Activated CD4-positive, alpha-beta T cell treated with anti-CD3 and anti-CD28 coated beads, Interleukin-2, amount 50 U/mL, for 16 hours (primary cell): ENCODE data around the gene MAP2.

ENCODE experiments used
- DNase-seq: peaks from one replicate; pipeline ENCODE4 v3.0.0-alpha.2; 2020

MAP2 gene

DNA sequence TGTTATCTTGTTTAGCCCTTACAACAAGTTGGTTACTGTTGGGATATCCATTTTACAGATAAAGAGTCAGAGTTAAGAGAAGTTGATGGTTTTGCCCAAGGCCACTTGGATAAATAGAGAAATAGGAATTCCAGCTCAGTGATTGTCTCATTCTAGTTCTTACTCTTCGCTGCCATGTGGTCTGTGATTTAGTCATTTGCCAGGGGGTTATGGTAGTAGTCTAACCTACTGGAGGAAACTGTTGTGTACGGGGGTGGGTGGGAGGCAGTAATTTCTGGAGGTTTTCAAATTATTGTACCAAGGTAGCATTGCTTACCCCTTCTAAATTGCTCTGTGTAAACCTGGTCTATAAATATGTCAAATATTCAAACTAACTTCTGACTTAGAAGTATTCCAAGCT is 110.4 kb downstream of the MAP2 start:
- DNase-seq: no peak

DNA sequence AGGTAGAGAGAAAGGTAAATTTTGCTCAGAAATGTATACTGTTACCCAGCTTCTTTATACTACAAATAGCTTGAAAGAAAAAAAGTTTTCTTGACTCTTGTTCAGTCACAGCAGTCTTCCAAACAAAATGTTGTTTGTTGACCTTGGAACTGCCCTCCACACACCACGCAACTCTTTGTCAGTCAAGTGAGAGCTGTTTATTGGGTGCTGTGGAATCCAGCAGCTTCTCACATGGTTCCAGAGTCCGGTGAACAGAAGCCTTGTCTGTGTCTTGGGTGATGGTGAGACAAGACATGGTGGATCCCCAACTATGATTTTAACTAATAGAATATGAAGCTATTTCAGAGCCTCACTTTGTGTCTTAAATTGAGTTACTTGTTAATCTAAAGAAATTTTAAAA is 112.5 kb downstream of the MAP2 start:
- DNase-seq: no peak

DNA sequence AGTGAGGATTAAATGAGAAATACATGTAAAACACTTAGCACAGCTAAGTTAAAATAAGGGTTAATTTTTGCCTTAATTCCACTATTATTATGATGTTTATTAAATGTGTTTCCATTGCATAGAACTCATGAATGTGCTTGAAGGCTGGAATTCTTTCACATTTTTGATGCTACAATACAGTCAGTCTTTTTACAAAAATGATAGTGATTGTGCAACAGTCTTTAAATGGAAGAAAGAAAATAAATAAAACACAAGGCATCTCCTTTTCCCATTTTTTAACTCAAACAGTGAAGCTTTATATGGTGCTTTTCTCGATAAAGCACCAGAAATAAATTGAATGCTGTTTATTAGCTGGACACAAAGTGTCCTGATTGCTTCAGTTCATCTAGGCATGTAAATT is 123.9 kb downstream of the MAP2 start:
- no peak for DNase-seq

DNA sequence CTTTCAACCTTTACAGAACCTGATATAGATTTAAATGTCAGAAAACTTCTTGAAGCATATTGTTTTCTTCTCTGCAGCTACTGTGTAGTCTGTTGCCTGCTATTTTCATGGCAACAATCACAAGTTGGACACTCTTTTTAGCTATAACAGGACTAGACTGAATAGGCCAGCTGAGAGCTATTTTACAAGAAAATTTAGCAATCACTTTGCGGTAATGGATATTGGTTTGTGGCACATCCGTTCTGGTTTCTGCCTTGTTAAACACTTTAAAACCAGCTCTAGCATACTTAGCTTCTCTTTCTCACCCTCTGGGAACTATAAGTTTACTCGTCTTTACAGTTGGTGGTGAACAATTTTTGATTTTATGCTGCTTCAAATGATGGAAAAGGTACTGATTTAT is 125.7 kb downstream of the MAP2 start:
- no peak for DNase-seq

DNA sequence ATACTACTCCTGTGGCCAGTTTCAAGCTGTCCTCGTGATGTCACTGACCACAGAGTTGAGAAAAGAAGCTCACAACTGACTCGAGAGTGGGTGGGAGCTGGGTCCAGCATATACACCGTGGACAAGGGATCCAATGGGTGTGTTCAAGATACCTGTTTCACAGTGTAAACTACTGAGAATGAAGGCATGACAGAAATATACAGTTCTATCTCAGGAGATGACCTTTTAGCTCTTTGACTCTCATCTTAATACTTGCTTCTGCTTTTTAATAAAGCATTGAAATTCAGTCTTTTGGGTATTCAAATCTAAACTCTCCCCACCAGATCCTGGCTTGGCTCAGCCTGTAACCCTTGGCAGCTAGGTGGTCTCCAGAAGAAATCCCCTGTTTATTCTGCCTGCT is 130.1 kb downstream of the MAP2 start:
- no peak for DNase-seq

DNA sequence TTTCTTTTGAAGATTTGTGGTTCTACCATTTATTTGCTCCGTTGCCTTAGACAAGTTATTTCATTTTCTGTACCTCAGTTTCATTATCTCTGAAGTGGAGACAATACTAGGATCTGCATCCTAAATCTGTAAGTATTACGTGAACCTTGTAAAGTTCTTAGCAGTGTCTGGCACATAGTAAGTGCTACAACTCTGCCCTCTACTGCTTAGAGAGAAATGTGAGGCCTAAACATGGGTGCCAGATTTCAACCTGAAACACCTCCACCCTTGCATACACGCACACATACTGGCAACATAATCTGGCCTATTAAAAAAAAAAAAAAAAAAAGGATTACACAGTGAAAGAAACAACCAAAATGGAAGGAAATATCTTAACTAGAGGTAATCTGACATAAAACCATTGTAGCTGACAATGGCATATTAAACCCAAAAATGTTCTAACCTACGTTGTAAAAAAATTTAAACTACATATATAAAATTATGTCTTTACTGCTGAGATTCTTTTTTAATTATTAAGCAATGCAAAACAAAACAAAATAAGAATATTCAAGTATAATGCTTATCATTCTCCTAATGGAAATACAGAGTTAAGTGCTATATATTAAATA is 132.6 kb downstream of the MAP2 start:
- no peak for DNase-seq

GRCh38 chr2:209560911-209561310 is 137.1 kb downstream of the MAP2 start:
- DNase-seq: no peak

DNA sequence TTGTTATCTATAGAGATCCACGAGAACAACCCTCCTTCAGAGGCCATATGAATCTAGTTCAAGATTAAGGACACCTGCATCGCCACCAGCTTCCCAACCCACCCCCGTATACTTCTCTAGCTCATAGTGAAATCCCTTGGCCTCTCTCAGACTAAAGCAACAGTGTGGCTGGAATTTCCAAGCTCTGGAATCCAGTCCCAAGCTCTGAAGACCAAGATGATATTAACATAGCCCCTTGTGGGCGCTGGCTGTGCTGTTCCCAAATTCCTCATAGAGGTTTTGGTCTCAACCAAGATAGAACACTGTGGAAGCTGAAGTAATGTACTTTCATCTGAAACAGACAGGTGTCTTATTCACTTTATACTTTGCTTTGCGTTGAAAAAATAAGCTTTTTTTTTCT is 139.6 kb downstream of the MAP2 start:
- no peak for DNase-seq

DNA sequence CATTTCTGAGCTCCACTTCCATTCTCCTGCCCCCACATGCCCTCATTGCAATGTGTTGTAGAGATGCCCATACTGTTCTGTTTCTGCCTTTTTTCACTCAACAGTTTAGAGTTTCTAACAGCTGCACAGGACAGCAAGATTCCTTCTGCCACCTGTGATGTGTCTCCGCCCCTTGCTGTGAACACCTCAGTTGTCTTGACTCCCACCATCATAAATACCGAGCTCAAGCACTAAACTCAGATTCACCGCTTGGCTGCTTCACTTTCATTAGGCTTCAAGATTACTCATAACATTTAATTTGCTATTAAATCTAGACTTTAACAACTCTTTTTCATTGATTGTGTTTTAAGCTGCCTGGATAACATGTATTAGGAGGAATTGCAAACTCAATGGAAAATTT is 141.0 kb downstream of the MAP2 start:
- no peak for DNase-seq

DNA sequence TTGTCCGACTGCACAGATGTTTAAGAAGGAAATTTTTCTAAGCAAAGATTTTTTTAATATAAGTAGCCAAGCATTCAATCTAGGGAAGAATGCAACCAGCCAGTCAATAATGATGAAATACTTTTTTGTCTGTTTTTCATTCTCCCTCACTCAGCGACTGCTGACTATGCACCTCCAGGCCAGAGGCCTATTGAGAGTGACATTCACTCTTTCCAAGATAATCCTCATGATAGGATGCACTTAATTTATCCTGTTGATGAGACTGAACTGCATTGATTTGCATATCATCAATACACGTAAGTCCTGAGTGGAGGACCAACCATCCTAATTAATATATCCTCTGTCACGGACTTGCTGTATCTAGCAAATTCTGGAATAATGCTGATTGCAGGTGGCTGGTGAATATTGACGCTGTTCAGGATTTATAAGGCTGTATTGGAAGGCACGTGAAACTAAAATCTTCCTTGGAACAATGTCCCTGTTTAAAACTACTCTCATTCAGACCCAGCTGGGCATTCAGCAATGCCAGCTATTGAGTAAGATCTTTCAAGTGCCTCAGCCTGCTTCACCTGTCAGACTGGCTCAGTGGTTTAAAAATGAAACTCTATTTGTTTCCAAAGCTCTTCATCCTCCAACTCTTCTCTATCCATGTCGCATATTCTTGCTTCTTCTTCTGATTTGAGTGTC is 142.2 kb downstream of the MAP2 start:
- DNase-seq: no peak

DNA sequence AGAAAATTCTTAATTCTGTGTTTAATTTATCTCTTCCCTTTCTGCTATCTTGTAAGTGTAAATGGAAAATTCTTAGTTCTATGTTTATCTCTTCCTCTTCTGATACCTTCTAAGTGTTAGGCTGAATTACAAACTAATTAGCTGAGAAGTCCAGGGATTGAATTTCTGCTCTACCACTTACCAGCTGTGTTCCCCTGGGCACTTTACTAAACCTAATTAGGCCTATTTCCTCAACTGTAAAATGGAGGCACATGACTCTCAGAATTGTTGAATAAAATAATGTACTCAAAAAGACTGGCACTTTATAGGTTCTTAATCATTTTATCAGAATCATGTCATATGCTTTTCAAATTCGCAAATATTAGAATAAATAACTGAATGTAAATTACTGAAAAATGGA is 146.3 kb downstream of the MAP2 start:
- no peak for DNase-seq

DNA sequence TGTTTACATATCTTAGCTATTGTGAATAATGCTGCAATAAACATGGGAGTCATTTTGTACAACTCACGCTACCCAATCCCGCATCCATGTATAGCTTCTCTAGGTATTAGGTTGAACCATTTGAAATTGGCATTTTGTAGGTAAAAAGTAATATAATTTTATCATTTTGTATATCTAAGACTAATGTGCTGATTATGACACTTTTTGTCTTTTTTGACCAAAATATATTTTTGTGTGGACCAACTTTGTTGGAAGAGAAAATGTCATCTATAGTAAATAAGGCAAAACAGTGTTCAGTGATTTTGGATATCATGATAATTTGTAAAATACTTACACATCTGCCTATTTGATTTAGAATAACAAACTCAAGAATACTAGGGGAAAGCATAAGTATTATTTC is 150.7 kb downstream of the MAP2 start:
- DNase-seq: no peak

- peak; percentile 1 for DNase-seq
Measured at GRCh38 chr2:209577376-209578357, 153.8 kb downstream of the MAP2 start.

DNA sequence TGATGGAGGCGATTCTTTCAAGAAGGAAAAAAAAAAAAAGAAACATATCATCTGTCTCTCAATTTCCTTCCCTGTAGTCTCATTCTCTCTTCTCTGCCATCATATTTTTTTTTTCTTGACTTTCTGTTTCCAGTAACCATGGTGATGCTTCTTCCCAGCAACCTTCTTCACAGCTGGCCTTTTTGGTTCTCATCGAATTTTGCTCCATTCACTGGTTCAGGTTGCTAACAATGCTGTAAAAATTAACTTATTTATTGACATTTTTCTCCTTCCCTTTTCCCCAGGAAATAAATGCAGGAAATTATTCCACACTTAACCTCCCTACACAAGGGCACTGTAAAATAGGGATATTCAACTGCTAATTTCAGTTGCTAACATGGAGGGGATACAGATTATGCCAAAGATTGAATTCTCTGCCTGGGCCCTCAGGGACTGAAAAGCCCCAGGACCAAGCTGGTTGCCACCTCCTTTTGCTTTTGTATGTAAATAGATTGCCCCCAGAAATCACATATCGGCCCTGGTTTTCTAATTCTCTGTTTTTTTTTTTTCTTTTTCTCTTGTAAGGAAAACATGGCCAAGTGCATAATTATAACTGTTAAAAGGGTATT is 154.7 kb downstream of the MAP2 start:
- DNase-seq: no peak

DNA sequence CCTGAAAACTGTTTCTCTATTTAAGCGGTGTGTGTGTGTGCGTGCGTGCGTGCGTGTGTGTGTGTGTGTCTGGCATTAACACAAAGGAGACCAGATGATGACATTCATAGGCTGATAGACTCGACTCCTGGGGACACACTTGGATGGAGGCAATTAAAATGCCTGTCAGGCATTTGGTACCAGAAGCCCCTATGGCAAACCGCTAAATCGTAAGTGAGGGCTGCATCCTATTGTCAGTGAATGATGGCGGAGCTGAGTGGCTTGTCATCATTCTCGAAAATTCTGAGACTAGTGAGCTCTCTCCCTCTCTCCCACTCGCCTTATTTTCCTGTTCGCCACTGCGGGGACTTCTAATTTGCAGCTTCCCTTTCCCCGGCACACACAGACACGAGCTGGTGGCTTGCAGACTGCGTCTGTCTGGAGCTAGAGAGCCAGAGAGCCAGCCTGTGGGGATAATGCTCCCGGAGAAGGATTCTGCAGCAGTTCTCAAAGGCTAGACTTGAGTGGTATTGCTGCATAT is 155.4 kb downstream of the MAP2 start:
- no peak for DNase-seq

DNA sequence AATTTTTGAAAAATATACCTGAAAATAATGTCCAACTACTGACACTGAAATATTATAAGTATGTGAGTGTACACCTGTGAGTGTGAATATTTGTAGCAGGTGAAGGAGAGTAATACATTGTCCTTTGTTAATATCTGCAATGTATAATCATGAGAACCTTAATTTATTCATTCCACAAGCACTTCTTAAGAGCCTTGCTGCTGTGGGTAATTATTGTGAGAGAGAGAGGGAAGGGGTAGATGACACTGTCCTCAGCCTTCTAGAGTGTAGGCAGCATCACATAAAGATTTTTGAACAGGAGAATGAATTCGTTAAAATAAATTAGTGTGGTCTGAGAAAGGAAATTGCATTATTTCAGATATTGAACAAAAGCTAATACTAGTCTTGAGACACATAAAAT is 157.2 kb downstream of the MAP2 start:
- DNase-seq: no peak

DNA sequence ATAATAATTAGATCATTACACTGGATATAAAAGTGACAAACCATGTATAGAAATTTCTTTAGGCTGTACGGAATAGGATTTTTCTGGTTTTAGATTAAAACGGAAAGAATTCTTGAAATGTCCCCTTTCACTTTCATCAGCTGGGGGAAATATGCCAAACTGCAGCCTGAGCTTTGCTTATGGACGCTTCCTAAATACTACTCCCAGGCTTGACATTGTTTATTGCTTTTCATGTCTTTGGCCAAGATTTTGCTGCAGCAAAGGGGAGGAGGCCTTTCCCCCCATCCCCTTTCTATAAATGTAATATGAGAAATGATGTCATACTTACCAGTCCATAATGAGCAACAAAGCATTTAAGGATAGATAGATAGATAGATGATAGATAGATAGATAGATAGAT is 158.4 kb downstream of the MAP2 start:
- no peak for DNase-seq

DNA sequence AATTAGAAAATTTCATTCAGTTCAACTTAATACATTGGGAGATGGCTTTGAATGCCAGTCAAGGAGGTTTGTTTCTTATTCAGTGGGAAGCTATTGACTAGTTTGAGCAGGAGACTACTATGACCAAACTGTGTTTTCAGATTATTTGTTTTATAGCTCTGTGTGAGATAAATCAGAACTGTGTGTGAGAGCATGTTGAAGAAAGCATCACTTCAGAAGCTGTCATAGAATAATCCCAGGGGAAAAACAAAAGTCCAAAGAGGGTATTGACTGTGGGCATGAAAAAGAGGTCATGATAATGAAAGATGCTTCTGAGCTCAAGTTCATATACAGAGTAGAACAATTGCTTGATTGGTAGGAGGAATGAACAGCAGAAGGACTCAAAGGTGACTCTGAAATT is 160.6 kb downstream of the MAP2 start:
- DNase-seq: no peak

DNA sequence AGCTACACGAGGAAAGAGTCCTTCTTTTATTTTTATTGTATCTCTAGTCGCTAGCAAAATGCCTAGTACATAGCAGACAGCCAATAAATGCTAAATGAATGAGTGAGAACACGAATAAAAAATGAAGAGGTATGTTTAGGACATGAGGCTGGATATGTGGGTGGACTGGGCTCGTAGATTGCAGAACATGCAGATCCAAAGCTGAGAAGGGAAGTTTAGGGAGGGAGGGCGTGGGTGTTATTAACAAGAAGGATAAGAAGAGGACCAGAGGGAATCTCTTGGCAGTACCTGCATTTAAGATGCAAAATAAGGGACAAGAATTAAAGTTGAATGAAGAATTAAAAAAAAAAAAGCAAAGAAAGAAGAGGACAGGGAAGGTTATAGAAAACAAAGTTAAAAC is 161.1 kb downstream of the MAP2 start:
- DNase-seq: no peak

- no peak for DNase-seq
Measured at GRCh38 chr2:209591021-209591420, 167.2 kb downstream of the MAP2 start.

DNA sequence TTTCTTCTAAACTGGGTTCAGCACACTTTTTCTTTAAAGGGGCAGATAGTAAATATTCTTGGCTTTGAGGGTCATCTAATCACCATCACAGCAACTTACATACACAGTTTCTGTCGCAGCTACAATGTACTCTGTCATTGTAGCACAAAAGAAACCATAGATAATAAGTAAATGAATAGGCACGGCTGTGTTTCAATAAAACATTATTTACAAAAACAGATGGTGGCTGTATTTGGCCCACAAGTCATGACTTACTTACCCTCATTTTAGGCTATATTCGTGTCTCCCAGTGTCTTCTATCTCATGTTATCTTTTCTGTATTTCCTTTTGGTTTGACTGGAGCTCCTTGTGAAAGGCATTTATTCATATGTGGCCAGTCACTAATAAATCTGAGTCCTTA is 168.3 kb downstream of the MAP2 start:
- no peak for DNase-seq

GRCh38 chr2:209593930-209594329 is 170.1 kb downstream of the MAP2 start:
- DNase-seq: no peak

GRCh38 chr2:209596262-209596661 is 172.4 kb downstream of the MAP2 start:
- DNase-seq: no peak
